Esophagus mucosa (tissue), 1 donor: ENCODE measurements around the gene SF1. TPM values are rescaled to one million over a fixed set of nuclear protein-coding genes. Genes with fewer than 3 reads are reported as not detected.

Source experiments
- ATAC-seq: fragments of 200-7000 bp; cut with Tn5 transposase; one replicate; pipeline ENCODE4 v1.9.1; 2020
- total RNA-seq: library from RNA; stranded (reverse); gene quantifications from one replicate; pipeline ENCODE4 v1.2.4, GENCODE V29; 2023
- donor health status: DM: yes; HTN: yes; CAD: no.

Gene SF1
- total RNA-seq, 1 donor from 2014 or later: 129 TPM

- ATAC-seq: peak; percentile 5
Measured at GRCh38 chr11:64759722-64760719, 18.3 kb downstream of the SF1 start, which contains the start of gene PYGM. Gene PYGM, minus strand, starts transcription at chr11:64759974. Its CDS starts 76 bp downstream, at chr11:64759898.

GRCh38 chr11:64759131-64759721 lies 19.1 kb downstream of the SF1 start:
- ATAC-seq: no peak

- no peak for ATAC-seq
Measured at GRCh38 chr11:64758330-64759079, 19.8 kb downstream of the SF1 start.

- no peak for ATAC-seq
Measured at GRCh38 chr11:64757549-64758329, 20.6 kb downstream of the SF1 start.

GRCh38 chr11:64755681-64756361 lies 22.5 kb downstream of the SF1 start:
- no peak for ATAC-seq

- no peak for ATAC-seq
Measured at GRCh38 chr11:64754919-64755662, 23.3 kb downstream of the SF1 start.

GRCh38 chr11:64754124-64754918 lies 24.0 kb downstream of the SF1 start:
- no peak for ATAC-seq

GRCh38 chr11:64753380-64754123 lies 24.8 kb downstream of the SF1 start:
- no peak for ATAC-seq

GRCh38 chr11:64753019-64753379 lies 25.3 kb downstream of the SF1 start:
- no peak for ATAC-seq

GRCh38 chr11:64752175-64752970 lies 26.0 kb downstream of the SF1 start:
- no peak for ATAC-seq

GRCh38 chr11:64751580-64751979 lies 26.8 kb downstream of the SF1 start:
- no peak for ATAC-seq

- no peak for ATAC-seq
Measured at GRCh38 chr11:64751136-64751535, 27.2 kb downstream of the SF1 start.

- ATAC-seq: no peak
Measured at GRCh38 chr11:64750361-64751054, 27.8 kb downstream of the SF1 start.

- no peak for ATAC-seq
Measured at GRCh38 chr11:64747961-64748665, 30.2 kb downstream of the SF1 start.

GRCh38 chr11:64746486-64746885 lies 31.9 kb downstream of the SF1 start:
- ATAC-seq: no peak

- ATAC-seq: peak; percentile 18
Measured at GRCh38 chr11:64745521-64746328, 32.6 kb downstream of the SF1 start.
